ENCODE results near the gene OSTN.

DNA sequence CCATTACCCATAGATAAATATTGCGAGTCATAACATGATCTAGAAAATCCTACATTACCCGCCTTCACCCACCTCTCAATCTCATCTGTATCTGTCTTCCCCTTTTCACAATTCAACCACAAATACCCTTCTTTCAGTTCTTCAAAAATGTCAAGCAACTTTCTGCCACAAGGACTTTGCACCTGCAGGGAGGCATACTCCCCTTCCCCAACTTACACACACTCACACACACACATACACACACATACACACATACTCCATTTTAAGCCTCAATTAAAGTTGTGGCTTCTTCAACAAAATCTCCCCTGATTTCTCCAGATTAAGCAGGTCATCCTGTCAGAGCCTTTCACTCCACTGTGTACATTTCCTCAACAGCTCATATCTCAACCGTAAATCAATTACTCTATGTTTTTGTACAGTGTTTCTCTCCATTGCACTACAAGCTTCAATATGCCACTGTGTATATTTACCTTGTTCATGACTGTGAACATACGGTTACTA is 97.0 kb downstream of the OSTN start:
- TF ChIP-seq, protein P1, sequence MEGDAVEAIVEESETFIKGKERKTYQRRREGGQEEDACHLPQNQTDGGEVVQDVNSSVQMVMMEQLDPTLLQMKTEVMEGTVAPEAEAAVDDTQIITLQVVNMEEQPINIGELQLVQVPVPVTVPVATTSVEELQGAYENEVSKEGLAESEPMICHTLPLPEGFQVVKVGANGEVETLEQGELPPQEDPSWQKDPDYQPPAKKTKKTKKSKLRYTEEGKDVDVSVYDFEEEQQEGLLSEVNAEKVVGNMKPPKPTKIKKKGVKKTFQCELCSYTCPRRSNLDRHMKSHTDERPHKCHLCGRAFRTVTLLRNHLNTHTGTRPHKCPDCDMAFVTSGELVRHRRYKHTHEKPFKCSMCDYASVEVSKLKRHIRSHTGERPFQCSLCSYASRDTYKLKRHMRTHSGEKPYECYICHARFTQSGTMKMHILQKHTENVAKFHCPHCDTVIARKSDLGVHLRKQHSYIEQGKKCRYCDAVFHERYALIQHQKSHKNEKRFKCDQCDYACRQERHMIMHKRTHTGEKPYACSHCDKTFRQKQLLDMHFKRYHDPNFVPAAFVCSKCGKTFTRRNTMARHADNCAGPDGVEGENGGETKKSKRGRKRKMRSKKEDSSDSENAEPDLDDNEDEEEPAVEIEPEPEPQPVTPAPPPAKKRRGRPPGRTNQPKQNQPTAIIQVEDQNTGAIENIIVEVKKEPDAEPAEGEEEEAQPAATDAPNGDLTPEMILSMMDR (IDR thresholded peaks at IDR 0.05; ENCODE audit: borderline replicate concordance, extremely low read depth, low read length, poor library complexity, severe bottlenecking) = no peak
- TF ChIP-seq EZH2 (IDR thresholded peaks at IDR 0.05; ENCODE audit: borderline replicate concordance, low read depth, low read length, severe bottlenecking) = no peak
